Erythroblast (primary cell): Measurements from ENCODE around the gene MLLT10.

ENCODE experiments used
- GATA1 ChIP-seq: IDR thresholded peaks from 2 replicates; pipeline ENCODE4 v1.6.1; 2011; ENCODE audit warnings: low read depth, mild to moderate bottlenecking, control low read depth, low read length, moderate library complexity
- POLR2A ChIP-seq: IDR thresholded peaks from 2 replicates; pipeline ENCODE4 v1.6.1; 2011; ENCODE audit warnings: mild to moderate bottlenecking, low read length

DNA sequence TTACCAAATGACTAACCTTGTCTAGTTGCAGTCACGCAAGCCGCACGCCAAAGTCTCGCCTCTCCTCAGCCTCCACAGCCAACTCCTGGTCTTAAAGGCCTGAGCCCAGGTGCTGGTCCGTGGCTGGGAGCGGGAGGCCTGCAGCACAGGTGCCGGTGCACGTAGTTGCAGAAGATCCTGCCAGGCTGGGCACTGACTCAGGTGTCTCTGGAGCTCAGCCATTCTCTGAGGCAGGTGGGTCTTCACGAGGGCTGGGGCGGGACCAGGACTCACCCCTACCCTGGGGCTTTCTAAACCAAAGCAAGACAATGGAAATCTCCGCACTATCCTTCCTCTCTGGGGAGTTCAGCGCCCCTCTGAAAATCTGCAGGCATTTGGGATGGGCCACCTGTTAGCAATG, 216.4 kb downstream of the MLLT10 start:
- TF ChIP-seq POLR2A (no peak), GATA1 (no peak)
